HepG2 (cell line): ENCODE data around the gene ATG5. TPM values are rescaled to one million over a fixed set of nuclear protein-coding genes. Genes with fewer than 3 reads are reported as not detected.

Experiments used
- ATAC-seq: fragments of 200-7000 bp; cut with Tn5 transposase; 3 replicates; pipeline ENCODE4 v1.9.1; 2020; ENCODE audit warnings: mild to moderate bottlenecking, moderate library complexity
- BruUV-seq: library from RNA; stranded (reverse); fragments of 400-500 nt; replicated peaks from 2 replicates; lab custom pipeline; 2021; lab: Mats Ljungman, UMichigan
- CTCF ChIA-PET: fragments of 300-600 bp; formaldehyde crosslinking; extraction: SDS; loops from one replicate; lab custom pipeline; 2021; ENCODE audit warnings: low total read pairs, inconsistent platforms, low intra/inter-chr PET ratio; lab: Yijun Ruan, JAX
- POLR2A ChIA-PET: fragments of 350-600 bp; sonication (Branson Sonifier 250); formaldehyde crosslinking; loops from one replicate; lab custom pipeline; 2020; ENCODE audit warnings: antibody characterized with exemption, inconsistent platforms; lab: Yijun Ruan, JAX
- DNase-seq: peaks from one replicate; pipeline ENCODE4 v3.0.0-alpha.2; 2015; ENCODE audit warnings: low spot score
- FAIRE-seq: peaks from 3 replicates; lab custom pipeline; 2011; peaks lifted over from hg19 to GRCh38; lab: Jason Lieb, UNC
- H2AFZ ChIP-seq: one replicate; pipeline ENCODE4 v1.6.1; 2011; ENCODE audit warnings: low read length, inconsistent platforms
- H3K27ac ChIP-seq: fragments of 300-600 bp; 3 replicates; pipeline ENCODE4 v1.8.0; 2011; ENCODE audit warnings: mixed run types, mild to moderate bottlenecking, mixed read lengths, low read length, inconsistent platforms; ENCODE audit not compliant: insufficient read depth; ENCODE audit errors: extremely low read length
- H3K27me3 ChIP-seq, 2 experiments: fragments of 200-600 bp in 1 of 2; 2 replicates in 1 of 2; 3 replicates in 1 of 2; pipeline versions ENCODE4 v1.6.0 to v1.8.0; 2011; ENCODE audit warnings: low read length in 2 of 2, mild to moderate bottlenecking in 2 of 2, moderate library complexity in 2 of 2, inconsistent platforms in 1 of 2; ENCODE audit not compliant: insufficient read depth in 2 of 2, control insufficient read depth in 1 of 2
- H3K36me3 ChIP-seq, 2 experiments: fragments of 200-600 bp in 1 of 2; replicated peaks in 1 of 2; 2 replicates in 1 of 2; 3 replicates in 1 of 2; pipeline versions ENCODE4 v1.5.1 to v1.8.0; 2011; ENCODE audit warnings: low read length in 2 of 2, inconsistent platforms in 1 of 2; ENCODE audit not compliant: insufficient read depth in 2 of 2, control insufficient read depth in 1 of 2
- H3K4me1 ChIP-seq: 2 replicates; pipeline ENCODE4 v1.5.1; 2012; ENCODE audit warnings: low read length, inconsistent platforms; ENCODE audit not compliant: insufficient read depth
- H3K4me2 ChIP-seq: 2 replicates; pipeline ENCODE4 v1.6.0; 2011; ENCODE audit warnings: low read depth, low read length, inconsistent platforms
- H3K4me3 ChIP-seq, 3 experiments: fragments of 200-600 bp in 1 of 3; sonication (generic), shearing (Covaris generic) in 1 of 3; replicated peaks in 1 of 3; 2 replicates each; pipeline ENCODE4 v1.5.1; 2011 to 2016; ENCODE audit warnings: low read length in 3 of 3, inconsistent platforms in 2 of 3, low read depth in 2 of 3, mild to moderate bottlenecking in 2 of 3, control low read depth in 1 of 3, mixed read lengths in 1 of 3; ENCODE audit not compliant: insufficient read depth in 1 of 3
- H3K79me2 ChIP-seq: one replicate; pipeline ENCODE4 v1.6.1; 2011; ENCODE audit warnings: low read length, inconsistent platforms; ENCODE audit not compliant: insufficient read depth
- H3K9ac ChIP-seq: 2 replicates; pipeline ENCODE4 v1.6.0; 2011; ENCODE audit warnings: mild to moderate bottlenecking, low read depth, low read length, inconsistent platforms; ENCODE audit not compliant: insufficient read depth
- H3K9me3 ChIP-seq: 2 replicates; pipeline ENCODE4 v1.5.1; 2012; ENCODE audit warnings: mild to moderate bottlenecking, low read length
- H4K20me1 ChIP-seq: 2 replicates; pipeline ENCODE4 v1.6.0; 2011; ENCODE audit warnings: inconsistent platforms, mild to moderate bottlenecking, low read length, moderate library complexity; ENCODE audit not compliant: insufficient read depth
- ISL2 ChIP-seq: sonication (generic); formaldehyde crosslinking; IDR thresholded peaks from 2 replicates; pipeline ENCODE4 v1.5.0; 2020; ENCODE audit warnings: missing genetic modification reagents
- NAIF1 ChIP-seq: sonication (generic); formaldehyde crosslinking; IDR thresholded peaks from 2 replicates; pipeline ENCODE4 v1.5.0; 2020; ENCODE audit warnings: mild to moderate bottlenecking, missing genetic modification reagents, borderline replicate concordance
- NCOR1 ChIP-seq: fragments of 200-600 bp; sonication (generic); IDR thresholded peaks from 2 replicates; pipeline ENCODE4 v1.7.0; 2017; ENCODE audit warnings: antibody characterized with exemption, low read length, borderline replicate concordance
- ZBTB8A ChIP-seq: sonication (generic); formaldehyde crosslinking; IDR thresholded peaks from 2 replicates; pipeline ENCODE4 v1.4.0; 2020; ENCODE audit warnings: mild to moderate bottlenecking, low read depth, missing genetic modification reagents, borderline replicate concordance
- ZNF282 ChIP-seq: fragments of 450-650 bp; IDR thresholded peaks from 2 replicates; pipeline ENCODE4 v1.6.1; 2018; ENCODE audit not compliant: partially characterized antibody
- ZNF775 ChIP-seq: sonication (generic); formaldehyde crosslinking; IDR thresholded peaks from 2 replicates; pipeline ENCODE4 v1.4.0; 2020; ENCODE audit warnings: missing genetic modification reagents, mild to moderate bottlenecking, moderate library complexity, borderline replicate concordance
- ZSCAN9 ChIP-seq: IDR thresholded peaks from 2 replicates; pipeline ENCODE4 v1.6.1; 2016; ENCODE audit warnings: borderline replicate concordance
- WGBS: methylation state at CpG from one replicate; pipeline ENCODE4 v1.1.6; 2017; ENCODE audit warnings: low lambda C conversion rate; 5-methylcytosine and 5-hydroxymethylcytosine counted together
- in situ Hi-C: cut with HindIII; loops from 2 replicates; pipeline ENCODE4 v1.10.0; 2017; ENCODE audit warnings: low pct_unique_long_range_greater_than_20kb; ENCODE audit not compliant: extremely low pct_ligation_motif_present
- intact Hi-C: fragments of 100-400 bp; cut with micrococcal nuclease; formaldehyde crosslinking; loops from one replicate; pipeline ENCODE4 v1.10.0; 2022; ENCODE audit not compliant: unreplicated experiment
- polyA plus RNA-seq, 8 experiments: library from polyadenylated mRNA; depleted of rRNA in 3 of 8; stranded (reverse) in 7 of 8; unstranded in 1 of 8; fragments of >200 nt; fragmentation: Illumina TruSeq in 4 of 8; extraction: Trizol in 4 of 8; gene quantifications; 2 replicates each; pipeline versions ENCODE4 v1.2.1 to v1.2.3, GENCODE V29; 2011 to 2016; ENCODE audit warnings: low read depth in 4 of 8, missing spikeins in 1 of 8, mixed read lengths in 1 of 8; ENCODE audit not compliant: insufficient read depth in 1 of 8
- total RNA-seq, 5 experiments: library from RNA; depleted of rRNA; stranded (reverse); fragments of >200 nt; fragmentation: Illumina TruSeq; extraction: Trizol; gene quantifications; 2 replicates each; pipeline ENCODE4 v1.2.3, GENCODE V29; 2016; ENCODE audit warnings: low read depth in 1 of 5
- TF ChIP-seq, protein P1 (sequence below): fragments of 450-650 bp; IDR thresholded peaks from 2 replicates; pipeline ENCODE4 v1.6.1; 2016

ATG5 gene
- total and polyA plus RNA-seq, 2 of the 13 experiments (the other 11 are each of a cell fraction or from before 2014, with no cell fraction given), result 21.3 to 48.0 TPM

DNA sequence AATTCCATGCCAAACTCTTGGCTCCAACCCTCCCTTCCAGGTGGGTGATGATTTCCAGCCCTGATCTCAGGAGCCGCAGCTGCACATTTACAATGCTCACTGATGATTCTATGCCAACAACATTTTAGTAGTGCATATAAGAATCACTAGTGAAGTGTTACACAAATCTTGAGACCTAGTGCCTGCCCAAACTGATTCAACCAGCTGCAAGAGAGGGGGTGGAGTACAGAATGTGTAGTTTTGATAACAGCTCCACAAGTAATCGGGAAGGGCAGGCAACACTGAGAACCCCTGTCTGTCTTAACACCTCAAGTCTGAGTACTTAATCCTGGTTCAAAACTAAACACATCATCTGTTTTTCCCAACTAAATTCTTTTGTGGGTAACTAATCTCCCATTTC is 147.8 kb downstream of the ATG5 start:
- H3K27me3 ChIP-seq, result no peaks in the 10 kb centered on the region
- H4K20me1 ChIP-seq, result no peaks in the 10 kb centered on the region
- DNase-seq, result no peak
- TF ChIP-seq NAIF1 (no peak), ISL2 (CRISPR knock-in tag) (no peak), ZSCAN9 (CRISPR knock-in tag) (no peak), NCOR1 (no peak), ZNF282 (no peak)
- no peaks in the 10 kb centered on the region for H3K9me3 ChIP-seq
- in situ Hi-C loops, result no loop called here
- no peaks in the 10 kb centered on the region for H3K79me2 ChIP-seq
- 88% methylated on average over 2 of the region's 2 CpGs for WGBS
- no TSS peak for BruUV-seq
- no peak overlapping the region for H3K4me2 ChIP-seq
- ATAC-seq, result no peak
- H3K4me3 ChIP-seq, result no peak overlapping the region
- no peak overlapping the region for H2AFZ ChIP-seq
- H3K36me3 ChIP-seq, result no peaks in the 10 kb centered on the region
- POLR2A ChIA-PET, result no interaction called here
- CTCF ChIA-PET, result no interaction called here
- no peak for FAIRE-seq
- intact Hi-C loops, result no loop called here
- 0 out of 2 replicates have a peak, but pooled peaks cover 7% of the 10 kb centered on the region for H3K4me1 ChIP-seq
- H3K27ac ChIP-seq, result no peak overlapping the region
- H3K9ac ChIP-seq, result no peak overlapping the region

DNA sequence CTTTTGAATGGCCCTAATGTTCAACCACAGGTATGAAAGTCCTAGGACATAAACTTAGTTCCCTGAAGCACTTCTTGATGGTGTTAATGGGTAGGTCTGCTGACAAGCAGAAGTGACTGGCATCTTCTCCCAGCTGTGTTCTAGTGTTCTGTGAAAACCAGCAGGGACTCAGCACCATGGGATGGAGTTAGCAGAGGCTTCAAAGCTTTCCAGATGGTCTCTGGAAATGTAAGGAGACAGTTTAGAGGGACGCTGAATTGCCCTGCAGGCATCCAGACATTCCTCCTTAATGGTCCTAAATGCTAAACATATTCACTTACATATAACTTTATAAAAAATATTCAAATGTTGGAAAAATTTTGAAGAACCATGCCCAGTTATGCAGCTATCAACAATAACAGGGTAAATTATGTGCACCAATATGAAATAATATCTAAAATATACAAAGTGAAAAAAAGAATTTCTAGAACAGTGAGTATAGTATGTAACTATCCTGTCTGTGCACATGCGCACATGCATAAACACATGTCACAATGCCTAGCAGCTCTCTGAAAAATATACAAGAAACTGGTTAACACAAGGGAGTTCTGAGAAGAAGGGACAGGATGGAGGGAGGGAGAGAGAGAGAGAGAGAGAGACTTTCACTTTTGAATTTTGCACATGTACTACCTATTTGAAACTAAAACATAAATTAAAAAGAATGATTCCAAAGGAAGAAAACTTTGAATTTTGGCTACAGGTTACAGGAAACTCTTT is 152.3 kb downstream of the ATG5 start:
- 0 out of 2 replicates have a peak, but pooled peaks cover 7% of the 10 kb centered on the region for H3K4me1 ChIP-seq
- no peaks in the 10 kb centered on the region for H3K79me2 ChIP-seq
- no peak overlapping the region for H3K4me2 ChIP-seq
- ChIA-PET CTCF (no interaction called here), POLR2A (no interaction called here)
- no peaks in the 10 kb centered on the region for H4K20me1 ChIP-seq
- 46% methylated on average over 2 of the region's 2 CpGs for WGBS
- H3K27me3 ChIP-seq, result no peaks in the 10 kb centered on the region
- FAIRE-seq, result no peak
- no peak overlapping the region for H3K4me3 ChIP-seq
- TF ChIP-seq, protein P1, sequence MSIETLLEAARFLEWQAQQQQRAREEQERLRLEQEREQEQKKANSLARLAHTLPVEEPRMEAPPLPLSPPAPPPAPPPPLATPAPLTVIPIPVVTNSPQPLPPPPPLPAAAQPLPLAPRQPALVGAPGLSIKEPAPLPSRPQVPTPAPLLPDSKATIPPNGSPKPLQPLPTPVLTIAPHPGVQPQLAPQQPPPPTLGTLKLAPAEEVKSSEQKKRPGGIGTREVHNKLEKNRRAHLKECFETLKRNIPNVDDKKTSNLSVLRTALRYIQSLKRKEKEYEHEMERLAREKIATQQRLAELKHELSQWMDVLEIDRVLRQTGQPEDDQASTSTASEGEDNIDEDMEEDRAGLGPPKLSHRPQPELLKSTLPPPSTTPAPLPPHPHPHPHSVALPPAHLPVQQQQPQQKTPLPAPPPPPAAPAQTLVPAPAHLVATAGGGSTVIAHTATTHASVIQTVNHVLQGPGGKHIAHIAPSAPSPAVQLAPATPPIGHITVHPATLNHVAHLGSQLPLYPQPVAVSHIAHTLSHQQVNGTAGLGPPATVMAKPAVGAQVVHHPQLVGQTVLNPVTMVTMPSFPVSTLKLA, result peak; percentile 82
- TF ChIP-seq ZNF775 (CRISPR knock-in tag), result no peak
- TF ChIP-seq ZBTB8A (CRISPR knock-in tag), result no peak
- no TSS peak for BruUV-seq
- in situ Hi-C loops (no loop called here), intact Hi-C loops (no loop called here)
- no peak for ATAC-seq
- H3K9ac ChIP-seq, result no peak overlapping the region
- H2AFZ ChIP-seq, result no peak overlapping the region
- H3K27ac ChIP-seq, result no peak overlapping the region
- H3K9me3 ChIP-seq, result no peaks in the 10 kb centered on the region
- H3K36me3 ChIP-seq, result no peaks in the 10 kb centered on the region
- no peak for DNase-seq
